ENCODE measurements around the gene INTS11. TPM values are rescaled to one million over a fixed set of nuclear protein-coding genes. Genes with fewer than 3 reads are reported as not detected.

INTS11 gene
- total and polyA plus RNA-seq, 2 of the 13 experiments (the other 11 are each of a cell fraction or from before 2014, with no cell fraction given): 52.8 to 94.8 TPM

DNA sequence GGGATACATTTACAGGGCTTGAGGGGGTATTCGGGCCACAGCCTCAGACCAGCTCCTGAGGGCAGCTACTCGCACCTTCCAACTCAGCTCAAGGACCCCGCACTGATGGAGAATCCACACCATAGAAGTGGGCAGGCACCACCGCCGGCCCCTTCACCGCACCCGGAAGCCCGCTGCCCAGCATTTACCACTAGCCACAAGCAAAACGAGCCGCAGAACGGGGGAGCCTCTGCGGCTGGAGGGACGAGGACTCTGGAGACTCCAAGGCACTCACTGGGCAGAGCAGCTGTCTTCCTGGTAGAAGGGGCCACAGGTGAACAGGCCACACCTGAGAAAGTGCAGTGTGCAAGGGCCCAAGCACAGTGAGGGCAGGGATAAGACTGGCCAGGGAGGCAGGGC, 56.2 kb downstream of the INTS11 start:
- in situ Hi-C loops (cut with HindIII; ENCODE audit: extremely low pct_ligation_motif_present, low pct_unique_long_range_greater_than_20kb) (no loop called here), intact Hi-C loops (cut with micrococcal nuclease; ENCODE audit: unreplicated experiment) (no loop called here)
- H3K27ac ChIP-seq (ENCODE audit: extremely low read length, insufficient read depth, low read length): no peak overlapping the region
- no peak overlapping the region for H3K4me2 ChIP-seq (ENCODE audit: low read depth, low read length)
- POLR2A ChIA-PET: no interaction called here
- TF ChIP-seq KDM4B (CRISPR knock-in tag; IDR thresholded peaks at IDR 0.05) (no peak), ZSCAN5A (CRISPR knock-in tag; IDR thresholded peaks at IDR 0.05; ENCODE audit: borderline replicate concordance) (no peak), MTF2 (CRISPR knock-in tag; IDR thresholded peaks at IDR 0.05; ENCODE audit: borderline replicate concordance) (no peak), POLR2A (IDR thresholded peaks at IDR 0.05; ENCODE audit: insufficient read depth in 1 of 2, low read depth in 2 of 2, low read length in 2 of 2) (0 out of 4 replicates have a peak, but pooled peaks of 1 of the 2 experiments have one; percentile 20), RBM22 (optimal IDR thresholded peaks at IDR 0.05; ENCODE audit: low read length) (peak; percentile 12), AGO2 (optimal IDR thresholded peaks at IDR 0.05; ENCODE audit: low read depth, low read length) (peak; percentile 13), GATA4 (IDR thresholded peaks at IDR 0.05; ENCODE audit: borderline replicate concordance, low read depth) (no peak)
- FAIRE-seq: no peak
- H3K9ac ChIP-seq (ENCODE audit: insufficient read depth, low read depth, low read length): no peak overlapping the region
- H3K27me3 ChIP-seq (ENCODE audit: control insufficient read depth in 1 of 2, insufficient read depth in 2 of 2, low read length in 2 of 2): no peaks in the 10 kb centered on the region; a peak in 1 of 5 replicates
- no peak for ATAC-seq
- H3K4me3 ChIP-seq (replicated peaks in 1 of 3; ENCODE audit: insufficient read depth in 1 of 3, low read depth in 2 of 3, low read length in 3 of 3): no peak overlapping the region
- CTCF ChIA-PET (ENCODE audit: low intra/inter-chr PET ratio, low total read pairs): no interaction called here
- H4K20me1 ChIP-seq (ENCODE audit: insufficient read depth, low read length): peaks cover 21% of the 10 kb centered on the region; the same call in 1 of the 2 replicates
- peaks cover 27% of the 10 kb centered on the region for H3K4me1 ChIP-seq (ENCODE audit: insufficient read depth, low read length)
- no peaks in the 10 kb centered on the region for H3K9me3 ChIP-seq (ENCODE audit: low read length)
- WGBS (ENCODE audit: low lambda C conversion rate): 96% methylated on average over 13 of the region's 13 CpGs
- H3K36me3 ChIP-seq (replicated peaks in 1 of 2; ENCODE audit: control insufficient read depth in 1 of 2, insufficient read depth in 2 of 2, low read length in 2 of 2): peaks cover 9 to 41% of the 10 kb centered on the region in 2 experiments
- DNase-seq (ENCODE audit: low spot score): no peak
- no TSS peak for BruUV-seq (replicated peaks)
- H3K79me2 ChIP-seq (ENCODE audit: insufficient read depth, low read length): peaks cover 41% of the 10 kb centered on the region
- no peak overlapping the region for H2AFZ ChIP-seq (ENCODE audit: low read length)
